ENCODE results near the gene RET.

Gene RET

DNA sequence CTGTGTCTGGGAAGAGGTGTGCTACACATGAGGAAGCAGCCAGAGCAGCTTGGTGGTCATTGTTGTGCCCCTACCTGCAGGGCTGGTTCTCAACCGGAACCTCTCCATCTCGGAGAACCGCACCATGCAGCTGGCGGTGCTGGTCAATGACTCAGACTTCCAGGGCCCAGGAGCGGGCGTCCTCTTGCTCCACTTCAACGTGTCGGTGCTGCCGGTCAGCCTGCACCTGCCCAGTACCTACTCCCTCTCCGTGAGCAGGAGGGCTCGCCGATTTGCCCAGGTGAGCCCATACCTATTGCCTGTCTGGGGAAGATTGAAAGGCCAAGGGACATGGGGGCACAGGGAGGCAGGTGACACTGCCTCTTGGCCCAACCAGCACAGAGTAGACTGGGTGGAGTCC lies 32.1 kb downstream of the RET start:
- DNase-seq (ENCODE audit: low read depth), result no peak

GRCh38 chr10:43109671-43110249 lies 32.9 kb downstream of the RET start:
- DNase-seq (ENCODE audit: low read depth), result no peak

DNA sequence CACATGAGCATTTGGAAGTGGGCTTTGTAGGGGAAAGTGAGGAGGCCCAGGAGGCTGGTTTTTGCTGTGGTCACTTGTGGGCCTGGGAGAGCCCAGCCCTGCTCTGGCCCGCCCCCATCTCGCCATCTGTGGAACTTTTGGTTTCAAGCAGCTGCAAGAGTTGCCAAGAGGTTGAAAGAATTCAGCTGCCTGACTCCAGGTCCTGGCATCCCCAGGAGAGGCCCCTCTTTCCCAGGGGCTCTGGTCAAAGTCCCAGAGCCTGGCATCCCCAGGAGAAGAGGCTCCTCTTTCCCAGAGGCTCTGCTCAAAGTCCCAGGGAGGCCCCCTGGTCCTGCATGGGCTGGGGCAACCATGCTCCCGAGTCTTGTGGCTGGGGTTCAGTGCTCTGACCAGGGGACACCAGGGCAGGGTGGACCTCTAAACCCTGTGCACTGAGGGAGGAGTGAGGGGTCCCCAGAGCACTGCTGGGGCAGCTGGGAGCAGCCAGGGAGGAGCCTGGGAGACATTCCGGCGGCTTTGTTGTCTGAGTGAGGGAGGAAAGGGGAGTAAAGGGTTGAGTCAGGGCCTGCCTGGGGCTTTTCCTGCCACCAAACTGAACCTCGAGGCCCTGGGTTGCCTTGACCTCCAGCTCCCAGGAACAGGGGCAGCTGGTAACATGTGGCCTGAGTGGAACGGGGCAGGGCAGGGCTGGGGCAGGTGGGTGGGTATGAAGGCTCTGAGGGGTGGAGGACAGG lies 33.6 kb downstream of the RET start:
- no peak for DNase-seq (ENCODE audit: low read depth)

DNA sequence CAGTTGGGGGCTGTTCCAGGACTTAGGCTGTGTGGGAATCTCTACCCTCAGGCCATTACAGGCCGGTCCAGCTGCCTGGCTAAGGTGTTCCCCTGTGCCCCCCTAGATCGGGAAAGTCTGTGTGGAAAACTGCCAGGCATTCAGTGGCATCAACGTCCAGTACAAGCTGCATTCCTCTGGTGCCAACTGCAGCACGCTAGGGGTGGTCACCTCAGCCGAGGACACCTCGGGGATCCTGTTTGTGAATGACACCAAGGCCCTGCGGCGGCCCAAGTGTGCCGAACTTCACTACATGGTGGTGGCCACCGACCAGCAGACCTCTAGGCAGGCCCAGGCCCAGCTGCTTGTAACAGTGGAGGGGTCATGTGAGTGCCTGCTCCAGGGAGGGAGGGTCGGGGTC lies 34.2 kb downstream of the RET start:
- no peak for DNase-seq (ENCODE audit: low read depth)

- DNase-seq (ENCODE audit: low read depth), result no peak
Observed at GRCh38 chr10:43111921-43112607, 35.2 kb downstream of the RET start.

- DNase-seq (ENCODE audit: low read depth), result no peak
Observed at GRCh38 chr10:43112608-43112961, 35.7 kb downstream of the RET start.

DNA sequence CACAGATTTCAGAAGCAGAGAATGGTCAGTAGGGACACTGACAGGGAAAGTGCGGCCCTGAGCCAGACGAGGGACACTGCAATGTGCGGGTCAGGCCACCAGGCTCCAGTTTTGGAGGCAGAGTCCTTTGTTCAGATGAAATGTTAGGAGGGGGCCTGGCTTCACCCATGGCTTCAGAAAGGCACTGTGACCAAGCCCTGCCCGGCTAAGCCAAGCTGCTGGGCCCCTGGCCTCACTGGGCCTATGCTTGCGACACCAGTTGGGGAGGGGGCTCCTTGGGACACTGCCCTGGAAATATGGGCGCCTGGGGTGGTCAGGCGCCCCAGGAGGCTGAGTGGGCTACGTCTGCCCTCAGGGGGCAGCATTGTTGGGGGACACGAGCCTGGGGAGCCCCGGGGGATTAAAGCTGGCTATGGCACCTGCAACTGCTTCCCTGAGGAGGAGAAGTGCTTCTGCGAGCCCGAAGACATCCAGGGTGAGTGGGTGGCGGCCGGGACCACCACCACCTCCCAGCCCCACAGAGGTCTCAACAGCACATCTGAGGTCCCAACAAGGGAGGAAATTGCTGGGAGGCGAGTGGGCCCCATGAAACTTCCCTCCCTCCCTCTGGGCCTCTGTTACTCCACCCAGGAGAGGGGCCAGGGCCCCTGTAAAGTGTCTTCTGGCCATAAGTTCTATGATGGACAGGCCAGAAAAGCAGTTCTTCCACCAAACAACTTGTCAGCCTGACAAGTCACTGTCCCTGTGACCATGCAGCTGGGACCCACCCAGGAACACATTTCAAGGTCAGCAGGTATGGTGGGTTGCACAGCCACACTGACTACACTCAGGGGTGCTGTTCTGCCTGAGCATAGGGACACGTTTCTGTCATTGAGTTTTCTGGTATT lies 36.6 kb downstream of the RET start:
- no peak for DNase-seq (ENCODE audit: low read depth)

- no peak for DNase-seq (ENCODE audit: low read depth)
Observed at GRCh38 chr10:43114088-43114742, 37.3 kb downstream of the RET start.

DNA sequence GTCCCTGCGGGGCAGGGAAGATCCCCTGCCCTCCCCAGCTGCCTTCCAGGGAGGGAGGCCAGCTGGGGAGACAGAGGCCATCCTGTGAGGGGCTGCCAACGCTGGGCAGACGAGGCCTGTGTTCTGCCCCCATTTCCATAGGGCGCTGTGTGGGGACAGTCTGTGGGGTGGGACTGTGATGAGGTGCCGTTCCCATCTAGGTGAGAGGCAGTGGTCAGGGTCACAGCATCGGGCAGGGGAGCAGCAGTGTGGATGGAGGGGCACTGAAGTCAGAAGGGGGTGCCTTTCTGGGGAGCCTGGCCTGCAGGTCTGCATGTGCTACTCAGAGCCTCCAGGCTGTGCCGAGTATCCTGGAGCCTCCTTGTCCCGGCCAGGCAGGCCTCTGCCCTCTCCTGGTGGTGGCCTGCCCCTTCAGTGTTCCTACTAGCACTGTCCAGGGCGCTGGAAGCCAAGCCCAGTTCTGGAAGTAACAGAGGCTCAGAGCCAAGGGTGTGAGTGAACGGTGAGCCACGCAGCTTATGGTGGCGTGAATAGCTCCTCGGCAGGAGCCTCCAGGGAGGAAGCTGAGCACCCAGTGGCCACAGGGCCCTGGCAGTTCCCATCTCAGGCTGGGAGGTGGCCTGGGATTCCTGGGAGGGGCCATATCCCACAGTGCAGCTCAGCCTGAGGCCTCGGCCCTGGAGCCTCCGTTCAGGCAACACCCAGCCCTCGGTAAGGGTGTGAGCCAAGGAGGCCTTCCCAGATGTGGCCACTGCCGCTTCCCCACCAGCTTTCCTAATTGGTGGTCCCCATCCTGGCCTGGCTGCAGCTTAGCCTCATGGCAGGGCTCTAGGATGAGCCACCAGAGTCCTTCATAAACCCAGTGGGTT lies 38.1 kb downstream of the RET start:
- no peak for DNase-seq (ENCODE audit: low read depth)

DNA sequence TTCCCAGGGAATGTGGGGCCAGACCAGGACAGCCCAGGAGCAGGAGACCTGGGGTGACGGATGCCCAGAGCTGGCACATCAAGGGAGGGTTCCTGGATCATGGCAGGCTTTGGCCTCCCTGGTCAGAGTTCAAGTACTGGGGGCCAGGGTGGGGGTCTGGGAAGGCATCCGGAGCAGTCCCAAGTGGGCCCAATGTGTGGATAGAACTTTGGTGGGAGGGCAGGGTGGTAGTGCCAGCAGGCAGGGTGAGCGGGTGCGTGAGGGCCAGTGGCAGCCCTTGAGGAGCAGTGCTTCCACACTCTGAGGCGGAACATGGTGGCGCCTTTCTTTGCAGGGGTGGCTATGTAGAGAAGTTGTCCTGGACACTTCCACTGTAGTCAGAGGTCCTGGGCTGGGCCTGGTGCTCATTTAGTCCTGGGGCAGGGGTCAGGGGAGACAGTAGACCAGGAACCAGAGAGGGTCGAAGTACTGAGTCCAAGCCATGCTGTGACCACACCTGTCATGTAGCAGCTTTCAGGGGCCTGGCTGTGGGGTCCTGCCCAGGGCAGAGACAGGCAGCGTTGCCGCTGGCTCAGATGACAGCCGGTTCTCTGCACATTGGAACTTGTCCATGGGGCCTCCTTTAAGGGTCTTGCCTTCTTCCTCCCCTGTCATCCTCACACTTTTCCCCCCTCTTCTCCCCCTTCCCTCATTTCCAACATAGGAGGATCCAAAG lies 39.2 kb downstream of the RET start:
- no peak for DNase-seq (ENCODE audit: low read depth)

DNA sequence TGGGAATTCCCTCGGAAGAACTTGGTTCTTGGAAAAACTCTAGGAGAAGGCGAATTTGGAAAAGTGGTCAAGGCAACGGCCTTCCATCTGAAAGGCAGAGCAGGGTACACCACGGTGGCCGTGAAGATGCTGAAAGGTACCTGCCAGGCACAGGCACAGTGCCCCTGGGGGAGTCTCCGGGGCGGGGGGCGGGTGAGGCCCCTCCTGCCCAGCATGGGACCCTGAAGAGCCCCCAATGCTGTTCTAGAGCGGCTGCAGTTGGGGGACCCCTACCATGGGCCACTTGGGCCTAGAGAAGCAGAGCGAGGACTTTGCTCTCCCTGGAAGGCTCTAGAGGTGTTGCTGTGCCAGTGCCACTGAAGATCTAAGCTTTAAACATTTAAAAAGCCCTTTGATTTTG lies 39.7 kb downstream of the RET start:
- DNase-seq (ENCODE audit: low read depth), result no peak

DNA sequence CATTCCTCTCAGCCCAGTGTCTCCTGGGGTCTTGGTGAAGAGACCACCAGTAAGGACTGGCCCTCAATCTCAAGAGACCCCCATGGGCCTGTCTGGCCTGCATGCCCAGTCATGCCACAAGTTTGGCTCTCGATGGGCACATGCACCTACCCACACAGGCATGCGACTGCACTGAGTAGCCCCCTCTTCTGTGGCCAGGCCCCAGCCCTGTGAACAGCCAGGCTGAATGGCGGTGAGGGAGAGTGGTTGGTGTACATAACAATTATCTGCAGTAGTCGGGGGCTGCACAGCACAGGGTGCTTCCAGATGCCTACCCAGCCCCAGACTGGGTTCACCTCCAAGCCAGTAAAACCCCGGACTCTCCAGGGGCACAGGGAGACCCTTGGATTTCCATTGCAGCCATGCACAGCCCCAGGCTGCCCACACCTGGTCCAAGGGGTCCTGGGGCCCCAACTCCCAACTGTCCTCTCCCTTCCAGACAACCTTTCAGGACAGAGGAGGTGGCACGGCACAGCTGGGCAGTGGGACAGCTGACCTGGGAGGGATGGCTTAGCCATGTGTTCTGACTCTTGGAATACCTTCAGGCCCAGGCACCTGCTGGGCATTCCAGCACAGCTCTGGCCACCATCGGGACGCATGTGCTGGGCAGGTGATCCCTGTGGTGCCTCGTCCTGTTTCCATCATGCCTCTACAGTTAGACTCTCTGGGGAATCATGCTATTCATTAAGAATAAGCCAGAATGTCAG lies 40.3 kb downstream of the RET start:
- DNase-seq (ENCODE audit: low read depth), result no peak

DNA sequence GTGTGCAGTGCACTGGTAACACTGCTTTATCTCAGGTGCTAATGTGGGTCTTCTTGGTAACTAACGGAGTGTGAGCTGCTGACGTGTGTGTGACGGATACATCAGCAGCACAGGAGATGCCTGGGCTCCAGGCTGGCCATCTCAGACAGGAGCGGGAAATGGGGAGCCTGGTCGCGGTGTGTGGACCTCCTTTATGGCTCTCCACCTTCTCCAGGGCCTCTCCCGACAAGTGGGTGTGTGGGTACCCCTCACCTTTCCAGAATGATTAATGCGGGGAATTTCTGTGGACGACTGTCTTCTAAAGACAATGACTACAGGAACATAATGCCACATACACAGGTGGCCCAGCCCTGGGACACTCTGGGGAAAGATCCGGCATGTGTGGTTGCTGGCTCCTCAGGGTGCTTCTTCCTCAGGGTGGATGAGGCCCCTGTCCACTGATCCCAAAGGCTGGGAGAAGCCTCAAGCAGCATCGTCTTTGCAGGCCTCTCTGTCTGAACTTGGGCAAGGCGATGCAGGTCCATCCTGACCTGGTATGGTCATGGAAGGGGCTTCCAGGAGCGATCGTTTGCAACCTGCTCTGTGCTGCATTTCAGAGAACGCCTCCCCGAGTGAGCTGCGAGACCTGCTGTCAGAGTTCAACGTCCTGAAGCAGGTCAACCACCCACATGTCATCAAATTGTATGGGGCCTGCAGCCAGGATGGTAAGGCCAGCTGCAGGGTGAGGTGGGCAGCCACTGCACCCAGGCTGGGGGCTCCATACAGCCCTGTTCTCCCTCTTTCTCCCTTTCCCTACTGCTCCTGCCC lies 41.1 kb downstream of the RET start:
- DNase-seq (ENCODE audit: low read depth), result no peak

DNA sequence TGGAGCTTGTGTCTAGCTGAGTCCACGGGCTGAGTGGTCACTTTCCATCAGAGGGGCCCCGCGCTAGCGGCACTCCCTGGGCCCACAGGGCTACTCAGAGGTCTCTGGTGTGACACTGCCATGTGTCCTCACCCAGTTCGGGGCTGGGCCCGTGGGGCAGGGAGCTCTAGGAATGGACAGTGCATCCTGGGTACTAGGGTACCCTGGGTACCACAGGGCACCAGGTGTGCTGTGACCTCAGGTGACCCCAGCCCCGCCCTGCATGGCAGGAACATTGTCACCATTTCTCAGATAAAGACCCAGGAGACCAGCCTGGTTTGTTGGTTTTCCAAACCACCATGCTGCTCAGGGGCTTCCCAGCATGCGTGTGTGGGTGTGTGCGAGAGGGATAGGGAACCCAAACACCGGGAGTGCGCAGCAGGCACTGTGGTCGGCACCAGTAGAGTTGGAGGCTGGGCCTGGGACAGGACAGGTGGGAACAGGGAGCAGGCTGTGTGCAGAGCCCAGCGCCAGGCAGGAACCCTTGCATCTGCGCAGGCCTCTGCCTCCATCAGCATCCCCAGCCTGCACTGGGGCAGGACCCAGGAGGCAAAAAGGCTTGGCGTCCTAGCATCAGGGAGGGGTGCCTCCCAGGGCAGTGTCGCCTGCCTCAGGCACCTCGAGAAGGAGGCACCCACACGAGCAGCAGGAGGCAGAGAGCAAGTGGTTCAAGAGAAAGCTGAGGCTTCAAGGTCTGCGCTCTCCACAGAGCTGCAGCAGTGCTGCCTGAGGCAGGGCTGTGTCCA lies 42.0 kb downstream of the RET start:
- no peak for DNase-seq (ENCODE audit: low read depth)

DNA sequence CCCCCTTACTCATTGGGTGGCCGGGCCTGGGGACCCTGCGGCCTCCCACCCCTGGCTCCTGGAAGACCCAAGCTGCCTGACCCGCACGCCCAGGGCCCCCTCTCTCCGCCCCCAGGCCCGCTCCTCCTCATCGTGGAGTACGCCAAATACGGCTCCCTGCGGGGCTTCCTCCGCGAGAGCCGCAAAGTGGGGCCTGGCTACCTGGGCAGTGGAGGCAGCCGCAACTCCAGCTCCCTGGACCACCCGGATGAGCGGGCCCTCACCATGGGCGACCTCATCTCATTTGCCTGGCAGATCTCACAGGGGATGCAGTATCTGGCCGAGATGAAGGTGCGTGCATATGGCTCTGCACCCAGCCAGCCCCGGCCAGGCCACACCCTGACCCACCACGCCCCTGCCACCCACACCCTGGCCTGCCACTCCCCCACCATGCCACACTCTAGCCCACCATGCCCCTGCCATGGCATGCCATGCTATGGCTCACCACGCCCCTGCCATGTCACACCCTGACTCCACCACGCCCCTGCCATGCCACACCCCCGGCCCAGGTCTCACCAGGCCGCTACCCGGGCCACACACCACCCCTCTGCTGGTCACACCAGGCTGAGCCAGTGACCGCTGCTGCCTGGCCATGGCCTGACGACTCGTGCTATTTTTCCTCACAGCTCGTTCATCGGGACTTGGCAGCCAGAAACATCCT lies 42.7 kb downstream of the RET start:
- no peak for DNase-seq (ENCODE audit: low read depth)

DNA sequence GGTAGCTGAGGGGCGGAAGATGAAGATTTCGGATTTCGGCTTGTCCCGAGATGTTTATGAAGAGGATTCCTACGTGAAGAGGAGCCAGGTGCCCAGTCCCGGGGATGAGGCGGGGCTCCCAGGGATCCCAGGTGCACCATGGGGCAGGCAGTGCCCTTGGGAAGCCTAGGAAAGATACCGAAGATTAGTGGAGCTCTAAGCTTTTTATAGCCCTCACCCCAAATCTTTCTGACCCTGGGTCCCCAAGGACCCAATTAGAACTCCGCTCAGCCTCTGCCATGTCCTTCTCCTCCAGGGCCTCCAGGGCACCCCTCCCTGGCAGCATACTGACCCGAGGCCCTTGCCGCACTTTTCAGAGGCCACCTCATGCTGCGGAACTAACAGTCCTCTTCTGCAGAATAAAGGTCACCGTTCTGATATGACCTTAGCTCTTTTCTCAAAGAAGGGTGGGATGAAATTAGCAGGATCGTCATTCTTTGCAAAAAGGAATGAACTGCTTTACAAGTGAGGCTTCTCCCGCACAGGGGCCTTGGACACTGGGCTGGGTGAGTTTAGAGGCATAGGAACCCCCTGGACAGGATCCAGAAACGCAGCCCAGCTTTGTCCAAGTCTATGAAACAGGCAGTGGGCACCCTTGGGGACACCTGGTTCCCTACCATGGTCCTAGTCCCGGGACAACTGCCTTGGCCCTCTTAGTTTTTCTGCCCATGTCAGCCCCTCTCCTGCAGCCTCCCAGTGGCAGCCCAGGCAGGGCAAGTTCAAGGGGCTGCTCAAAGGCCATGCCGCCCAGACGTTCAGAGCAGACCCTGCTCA lies 43.5 kb downstream of the RET start:
- no peak for DNase-seq (ENCODE audit: low read depth)

- DNase-seq (ENCODE audit: low read depth), result no peak
Observed at GRCh38 chr10:43120929-43121314, 44.1 kb downstream of the RET start.
